Thyroid gland (tissue), 4 donors: ENCODE measurements around the gene AMPD2.

ENCODE experiments used
- POLR2A ChIP-seq, 2 donors: fragments of 450-650 bp; IDR thresholded peaks; one replicate each; pipeline ENCODE4 v1.6.1; 2017; ENCODE audit warnings: antibody characterized with exemption in 2 of 2, mild to moderate bottlenecking in 2 of 2, moderate library complexity in 1 of 2
- TF ChIP-seq, protein P1 (sequence below), 6 experiments: fragments of 200-600 bp in 3 of 6; fragments of 450-650 bp in 3 of 6; sonication (generic) in 3 of 6; IDR thresholded peaks; one replicate each; pipeline ENCODE4 v1.5.1; 2016 to 2019; ENCODE audit warnings: antibody characterized with exemption in 6 of 6, mild to moderate bottlenecking in 2 of 6, inconsistent platforms in 1 of 6, moderate library complexity in 1 of 6

- TF ChIP-seq POLR2A (IDR thresholded peaks at IDR 0.05), result no peak
- TF ChIP-seq, protein P1, sequence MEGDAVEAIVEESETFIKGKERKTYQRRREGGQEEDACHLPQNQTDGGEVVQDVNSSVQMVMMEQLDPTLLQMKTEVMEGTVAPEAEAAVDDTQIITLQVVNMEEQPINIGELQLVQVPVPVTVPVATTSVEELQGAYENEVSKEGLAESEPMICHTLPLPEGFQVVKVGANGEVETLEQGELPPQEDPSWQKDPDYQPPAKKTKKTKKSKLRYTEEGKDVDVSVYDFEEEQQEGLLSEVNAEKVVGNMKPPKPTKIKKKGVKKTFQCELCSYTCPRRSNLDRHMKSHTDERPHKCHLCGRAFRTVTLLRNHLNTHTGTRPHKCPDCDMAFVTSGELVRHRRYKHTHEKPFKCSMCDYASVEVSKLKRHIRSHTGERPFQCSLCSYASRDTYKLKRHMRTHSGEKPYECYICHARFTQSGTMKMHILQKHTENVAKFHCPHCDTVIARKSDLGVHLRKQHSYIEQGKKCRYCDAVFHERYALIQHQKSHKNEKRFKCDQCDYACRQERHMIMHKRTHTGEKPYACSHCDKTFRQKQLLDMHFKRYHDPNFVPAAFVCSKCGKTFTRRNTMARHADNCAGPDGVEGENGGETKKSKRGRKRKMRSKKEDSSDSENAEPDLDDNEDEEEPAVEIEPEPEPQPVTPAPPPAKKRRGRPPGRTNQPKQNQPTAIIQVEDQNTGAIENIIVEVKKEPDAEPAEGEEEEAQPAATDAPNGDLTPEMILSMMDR (IDR thresholded peaks at IDR 0.05), result no peak
Measured at GRCh38 chr1:109630898-109631512, 11.4 kb downstream of the AMPD2 start.
